ENCODE data around the gene KPNB1. TPM values are rescaled to one million over a fixed set of nuclear protein-coding genes. Genes with fewer than 3 reads are reported as not detected.

KPNB1 gene
- total and polyA plus RNA-seq, 2 experiments from 2014 or later, result 274 to 599 TPM

GRCh38 chr17:47654991-47655390 is 5.3 kb downstream of the KPNB1 start:
- Mint-ChIP-seq H3K27me3 (ENCODE audit: insufficient read depth, low read depth, poor library complexity) (peaks cover 3% of the 10 kb centered on the region), H3K36me3 (ENCODE audit: low read depth) (peaks cover 89% of the 10 kb centered on the region)

More at GRCh38 chr17:47654991-47655390, 5.3 kb downstream of the KPNB1 start:
- H3K9me3 Mint-ChIP-seq, result no peaks in the 10 kb centered on the region; the same call in 2 of the 3 replicates
- Histone ChIP-seq H3F3A (replicated peaks; ENCODE audit: low read depth) (peaks cover 55% of the 10 kb centered on the region), H3K4me1 (ENCODE audit: insufficient read depth) (peaks cover 19% of the 10 kb centered on the region), H3K4me3 (no peak overlapping the region), H3K4me2 (no peak overlapping the region), H3K9me2 (ENCODE audit: insufficient read depth) (no peaks in the 10 kb centered on the region), H2AFZ (no peak overlapping the region), H3K27me3 (ENCODE audit: insufficient read depth) (no peaks in the 10 kb centered on the region), H4K20me1 (replicated peaks; ENCODE audit: insufficient read depth) (peaks cover 80% of the 10 kb centered on the region), H3K79me2 (replicated peaks; ENCODE audit: insufficient read depth) (peaks cover 91% of the 10 kb centered on the region), H3K27ac (ENCODE audit: low read depth) (no peak overlapping the region), H3K36me3 (ENCODE audit: insufficient read depth) (peaks cover 83% of the 10 kb centered on the region)
- DNase-seq (ENCODE audit: low spot score) (no peak), ATAC-seq (no peak)
- H3K27ac Mint-ChIP-seq, result no peak overlapping the region
- TF ChIP-seq REST (IDR thresholded peaks at IDR 0.05; ENCODE audit: unreplicated experiment) (no peak), NANOG (IDR thresholded peaks at IDR 0.05; ENCODE audit: borderline replicate concordance) (no peak), ETS1 (IDR thresholded peaks at IDR 0.05) (no peak), CREB1 (CRISPR knock-in tag; IDR thresholded peaks at IDR 0.05; ENCODE audit: low read depth) (no peak), CTCF (conservative IDR thresholded peaks at IDR 0.05; ENCODE audit: low read depth in 2 of 2) (no peak), ZNF462 (CRISPR knock-in tag; IDR thresholded peaks at IDR 0.05) (no peak), JUNB (IDR thresholded peaks at IDR 0.05; ENCODE audit: unreplicated experiment) (no peak), STAT1 (IDR thresholded peaks at IDR 0.05; ENCODE audit: unreplicated experiment) (no peak), EZH2 (IDR thresholded peaks at IDR 0.05; ENCODE audit: low read depth, unreplicated experiment) (no peak), ZNF331 (CRISPR knock-in tag; IDR thresholded peaks at IDR 0.05; ENCODE audit: low read depth) (no peak), POLR2AphosphoS5 (IDR thresholded peaks at IDR 0.05; ENCODE audit: low read depth) (no peak), ZNF114 (CRISPR knock-in tag; IDR thresholded peaks at IDR 0.05) (no peak)
- H3K4me3 Mint-ChIP-seq, result no peak overlapping the region
- peaks cover 22% of the 10 kb centered on the region for H3K4me1 Mint-ChIP-seq
